Hepatocyte (in vitro differentiated cells): ENCODE measurements around the gene RPL35A. TPM values are rescaled to one million over a fixed set of nuclear protein-coding genes. Genes with fewer than 3 reads are reported as not detected.

Experiments used
- DNase-seq: peaks from one replicate; pipeline ENCODE4 v3.0.0-alpha.2; 2016; ENCODE audit warnings: low spot score
- H2AFZ ChIP-seq: fragments of 200-600 bp; sonication (generic); 2 replicates; pipeline ENCODE4 v1.6.0; 2016; ENCODE audit warnings: antibody characterized with exemption, mild to moderate bottlenecking
- H3K27ac ChIP-seq: fragments of 200-600 bp; sonication (generic); 2 replicates; pipeline ENCODE4 v1.5.1; 2016; ENCODE audit warnings: mild to moderate bottlenecking
- H3K27me3 ChIP-seq: fragments of 200-600 bp; sonication (generic); 2 replicates; pipeline ENCODE4 v1.6.1; 2016
- H3K36me3 ChIP-seq: fragments of 200-600 bp; sonication (generic); replicated peaks from 2 replicates; pipeline ENCODE4 v1.5.1; 2016; ENCODE audit warnings: low read depth; ENCODE audit not compliant: insufficient read depth
- H3K4me1 ChIP-seq: fragments of 200-600 bp; sonication (generic); 2 replicates; pipeline ENCODE4 v1.5.1; 2016; ENCODE audit warnings: mild to moderate bottlenecking, moderate library complexity; ENCODE audit not compliant: insufficient read depth
- H3K4me2 ChIP-seq: fragments of 200-600 bp; sonication (generic); 2 replicates; pipeline ENCODE4 v1.6.0; 2016
- H3K4me3 ChIP-seq: fragments of 200-600 bp; sonication (generic); 2 replicates; pipeline ENCODE4 v1.5.1; 2016; ENCODE audit warnings: mild to moderate bottlenecking
- H3K79me2 ChIP-seq: fragments of 200-600 bp; sonication (generic); 2 replicates; pipeline ENCODE4 v1.6.0; 2017; ENCODE audit warnings: mild to moderate bottlenecking
- H3K9me2 ChIP-seq: fragments of 200-600 bp; sonication (generic); replicated peaks from 2 replicates; pipeline ENCODE4 v1.6.0; 2017; ENCODE audit warnings: mild to moderate bottlenecking; ENCODE audit not compliant: insufficient read depth
- H3K9me3 ChIP-seq: fragments of 200-600 bp; sonication (generic); 2 replicates; pipeline ENCODE4 v1.5.1; 2016; ENCODE audit warnings: low read depth, mild to moderate bottlenecking
- H4K20me1 ChIP-seq: fragments of 200-600 bp; sonication (generic); 2 replicates; pipeline ENCODE4 v1.6.0; 2016; ENCODE audit warnings: mild to moderate bottlenecking; ENCODE audit not compliant: insufficient read depth, poor library complexity, severe bottlenecking
- CTCF ChIP-seq: fragments of 200-600 bp; sonication (generic); IDR thresholded peaks from 2 replicates; pipeline ENCODE4 v1.5.1; 2016; ENCODE audit warnings: antibody characterized with exemption, mild to moderate bottlenecking; ENCODE audit not compliant: poor library complexity
- EZH2 ChIP-seq: fragments of 200-600 bp; sonication (generic); IDR thresholded peaks from 2 replicates; pipeline ENCODE4 v1.6.1; 2016; ENCODE audit warnings: antibody characterized with exemption, mild to moderate bottlenecking, borderline replicate concordance
- EZH2phosphoT487 ChIP-seq: fragments of 200-600 bp; sonication (generic); IDR thresholded peaks from one replicate; pipeline ENCODE4 v1.6.1; 2018; ENCODE audit warnings: antibody characterized with exemption, mild to moderate bottlenecking, low read depth, moderate library complexity; ENCODE audit not compliant: unreplicated experiment, severe bottlenecking
- WGBS: methylation state at CpG from one replicate; pipeline ENCODE4 v1.1.6; 2016; ENCODE audit warnings: low lambda C conversion rate; ENCODE audit errors: missing lambda C conversion rate; 5-methylcytosine and 5-hydroxymethylcytosine counted together
- polyA plus RNA-seq: library from polyadenylated mRNA; unstranded; fragments of >200 nt; fragmentation: Nextera tagmentation; extraction: Ambion mirVana; gene quantifications from 2 replicates; pipeline ENCODE4 v1.2.1, GENCODE V29; 2016
- total RNA-seq: library from RNA; depleted of rRNA; stranded (reverse); fragments of >200 nt; gene quantifications from 2 replicates; pipeline ENCODE4 v1.2.3, GENCODE V29; 2014

Gene RPL35A
- total RNA-seq (743 and 1,122 TPM in 2 replicates), polyA plus RNA-seq (693 and 715 TPM in 2 replicates)

DNA sequence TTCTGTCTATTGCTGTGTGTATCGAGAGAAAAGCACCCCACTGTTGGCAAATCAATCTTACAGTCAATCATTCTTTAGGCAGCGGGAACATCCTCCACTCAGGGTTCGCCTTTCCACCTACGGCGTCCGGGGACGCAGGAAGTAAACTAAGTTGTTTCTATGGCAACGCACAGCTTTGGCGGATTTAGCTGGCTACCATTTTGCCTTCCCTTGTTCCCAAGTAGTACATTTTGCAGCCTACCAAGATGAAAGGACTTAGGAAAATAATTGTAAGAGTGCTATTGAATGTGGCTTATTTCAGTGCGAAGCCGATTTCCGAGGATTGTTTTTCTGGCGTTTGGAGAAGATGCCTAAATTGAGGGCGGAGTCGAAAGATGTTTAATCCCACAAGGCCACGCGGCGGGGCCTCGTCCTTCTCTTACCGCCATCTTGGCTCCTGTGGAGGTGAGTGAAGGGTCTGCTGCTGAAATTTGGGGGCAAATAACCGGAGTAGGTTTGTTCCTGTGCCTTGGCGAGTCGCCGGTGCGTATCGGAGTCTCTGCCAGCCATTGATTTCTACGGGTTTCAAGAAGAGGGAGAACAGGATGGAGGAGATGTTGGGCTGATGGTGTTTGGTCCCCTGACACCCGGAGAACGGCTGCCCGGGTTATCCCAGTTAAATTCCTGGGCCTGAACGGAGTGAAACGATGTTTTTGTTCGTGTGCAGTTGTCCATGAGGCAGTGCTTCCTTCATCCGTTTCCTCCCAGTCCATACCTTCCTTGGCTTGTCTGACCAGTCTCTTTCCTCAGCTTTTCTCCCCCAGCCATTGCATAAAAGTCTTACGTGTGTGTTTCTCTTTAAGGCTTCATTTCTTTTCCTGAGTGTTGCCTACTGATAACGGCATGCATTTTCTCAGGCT lies at the start of gene RPL35A:
Gene RPL35A (plus strand): TSS at position 413 of the 899 bp plus-strand sequence. CDS start 778 bp downstream, outside the sequence.
- peak within 1 kb of the TSS; percentile 91 for H3K4me3 ChIP-seq
- H4K20me1 ChIP-seq, result peaks cover 42% of the 10 kb centered on the region
- peak within 1 kb of the TSS; percentile 55 for H2AFZ ChIP-seq
- no peaks in the 10 kb centered on the region for H3K9me2 ChIP-seq
- H3K27ac ChIP-seq, result peak within 1 kb of the TSS; percentile 82
- H3K79me2 ChIP-seq, result peaks cover 43% of the 10 kb centered on the region
- H3K9me3 ChIP-seq, result no peaks in the 10 kb centered on the region
- 1% methylated on average over 36 of the region's 36 CpGs for WGBS
- H3K36me3 ChIP-seq, result peaks cover 6% of the 10 kb centered on the region
- TF ChIP-seq CTCF (no peak), EZH2phosphoT487 (no peak), EZH2 (no peak)
- peak; percentile 95 for DNase-seq
- peaks cover 27% of the 10 kb centered on the region for H3K4me1 ChIP-seq
- H3K4me2 ChIP-seq, result peak within 1 kb of the TSS; percentile 94
- H3K27me3 ChIP-seq, result no peaks in the 10 kb centered on the region

DNA sequence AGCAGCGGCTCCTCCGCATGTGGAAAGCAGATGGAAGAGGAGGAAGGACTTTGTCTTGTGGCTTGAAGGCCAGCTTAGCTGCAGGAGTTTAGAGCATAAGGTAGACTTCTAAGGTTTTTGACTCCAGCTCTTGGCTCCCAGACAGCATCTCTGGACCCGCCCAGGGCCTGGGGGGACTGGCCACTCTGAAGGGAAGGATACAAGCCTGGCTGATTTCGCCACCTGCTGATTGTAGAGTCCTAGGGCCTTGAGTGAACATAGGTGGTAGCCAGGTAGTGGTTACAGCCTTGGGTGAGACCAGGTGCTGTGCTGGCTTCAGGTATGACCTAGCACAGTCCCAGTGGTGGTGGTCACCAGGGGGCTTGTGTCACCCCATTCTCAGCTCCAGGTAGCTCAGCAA lies 48.4 kb upstream of the RPL35A start:
- H3K9me2 ChIP-seq, result no peaks in the 10 kb centered on the region
- no peaks in the 10 kb centered on the region for H4K20me1 ChIP-seq
- no peaks in the 10 kb centered on the region for H3K27me3 ChIP-seq
- H3K79me2 ChIP-seq, result no peaks in the 10 kb centered on the region
- TF ChIP-seq EZH2 (no peak), CTCF (no peak), EZH2phosphoT487 (no peak)
- no peak overlapping the region for H3K4me3 ChIP-seq
- no peaks in the 10 kb centered on the region for H3K4me1 ChIP-seq
- no peak for DNase-seq
- 92% methylated on average over 4 of the region's 4 CpGs for WGBS
- H2AFZ ChIP-seq, result no peak overlapping the region
- H3K9me3 ChIP-seq, result no peaks in the 10 kb centered on the region
- H3K36me3 ChIP-seq, result no peaks in the 10 kb centered on the region
- H3K27ac ChIP-seq, result no peak overlapping the region
- H3K4me2 ChIP-seq, result no peak overlapping the region

DNA sequence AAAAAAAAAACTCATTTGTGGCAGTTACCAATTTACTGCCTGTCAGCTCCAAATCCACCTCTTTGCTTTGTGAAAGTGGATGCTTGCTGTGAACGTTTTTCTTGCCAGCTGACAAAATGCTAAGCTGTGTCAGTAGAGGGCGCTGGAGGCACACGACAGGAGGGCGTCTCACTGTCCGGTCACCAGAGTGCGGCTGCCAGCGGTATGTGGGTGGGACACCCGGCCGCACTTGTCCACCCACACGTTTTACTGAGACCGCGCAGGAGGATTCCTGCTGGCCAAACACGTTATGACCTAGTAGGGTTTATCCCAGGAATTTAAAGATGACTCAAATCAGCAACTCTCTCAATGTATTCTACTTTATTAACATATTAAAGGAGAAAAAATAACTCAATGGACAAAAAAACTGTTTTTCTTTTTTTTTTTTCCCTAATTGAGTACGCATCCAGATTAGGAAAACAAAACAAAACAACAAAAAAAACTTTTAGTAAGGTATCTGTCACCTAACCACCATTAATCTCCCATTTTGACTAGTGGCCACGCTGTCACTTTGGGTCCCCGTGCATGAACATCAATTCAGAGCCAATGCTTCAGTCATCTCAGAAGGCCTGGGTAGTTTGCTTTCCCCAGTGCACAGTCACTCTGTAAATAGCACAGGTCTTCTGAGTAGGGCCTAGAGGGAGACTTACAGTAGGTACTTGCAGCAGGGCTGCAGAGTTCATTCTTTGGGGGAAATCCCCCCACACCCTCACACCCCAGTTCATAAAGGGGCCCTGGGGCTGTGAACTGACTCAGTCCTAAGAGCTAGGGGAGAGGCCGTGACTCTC lies 43.8 kb upstream of the RPL35A start:
- no peaks in the 10 kb centered on the region for H3K4me1 ChIP-seq
- no peaks in the 10 kb centered on the region for H3K36me3 ChIP-seq
- no peak overlapping the region for H3K27ac ChIP-seq
- H2AFZ ChIP-seq, result no peak overlapping the region
- H4K20me1 ChIP-seq, result no peaks in the 10 kb centered on the region
- no peaks in the 10 kb centered on the region for H3K9me2 ChIP-seq
- no peaks in the 10 kb centered on the region for H3K9me3 ChIP-seq
- peak; percentile 94 for DNase-seq
- 17% methylated on average over 17 of the region's 17 CpGs for WGBS
- TF ChIP-seq EZH2, result no peak
- no peak for TF ChIP-seq EZH2phosphoT487
- peak; percentile 96 for TF ChIP-seq CTCF
- no peaks in the 10 kb centered on the region for H3K27me3 ChIP-seq
- peak overlapping the region; percentile 41 for H3K4me2 ChIP-seq
- no peak overlapping the region for H3K4me3 ChIP-seq
- H3K79me2 ChIP-seq, result no peaks in the 10 kb centered on the region
